ENCODE data around the gene LGI4. TPM values are rescaled to one million over a fixed set of nuclear protein-coding genes. Genes with fewer than 3 reads are reported as not detected.
A peak's percentile ranks its signal among the peaks of the same experiment; 100 is the strongest.

LGI4 gene
- total RNA-seq, 1 donor from 2014 or later, result 6.7 TPM

GRCh38 chr19:35107545-35107944 lies 27.3 kb downstream of the LGI4 start:
- H3K27me3 ChIP-seq, result no peaks in the 10 kb centered on the region
- intact Hi-C loops (cut with DNase I), result no loop called here
- H3K4me1 ChIP-seq, result no peaks in the 10 kb centered on the region
- no peaks in the 10 kb centered on the region for H3K9me3 ChIP-seq
- TF ChIP-seq, protein P1, sequence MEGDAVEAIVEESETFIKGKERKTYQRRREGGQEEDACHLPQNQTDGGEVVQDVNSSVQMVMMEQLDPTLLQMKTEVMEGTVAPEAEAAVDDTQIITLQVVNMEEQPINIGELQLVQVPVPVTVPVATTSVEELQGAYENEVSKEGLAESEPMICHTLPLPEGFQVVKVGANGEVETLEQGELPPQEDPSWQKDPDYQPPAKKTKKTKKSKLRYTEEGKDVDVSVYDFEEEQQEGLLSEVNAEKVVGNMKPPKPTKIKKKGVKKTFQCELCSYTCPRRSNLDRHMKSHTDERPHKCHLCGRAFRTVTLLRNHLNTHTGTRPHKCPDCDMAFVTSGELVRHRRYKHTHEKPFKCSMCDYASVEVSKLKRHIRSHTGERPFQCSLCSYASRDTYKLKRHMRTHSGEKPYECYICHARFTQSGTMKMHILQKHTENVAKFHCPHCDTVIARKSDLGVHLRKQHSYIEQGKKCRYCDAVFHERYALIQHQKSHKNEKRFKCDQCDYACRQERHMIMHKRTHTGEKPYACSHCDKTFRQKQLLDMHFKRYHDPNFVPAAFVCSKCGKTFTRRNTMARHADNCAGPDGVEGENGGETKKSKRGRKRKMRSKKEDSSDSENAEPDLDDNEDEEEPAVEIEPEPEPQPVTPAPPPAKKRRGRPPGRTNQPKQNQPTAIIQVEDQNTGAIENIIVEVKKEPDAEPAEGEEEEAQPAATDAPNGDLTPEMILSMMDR (IDR thresholded peaks at IDR 0.05), result no peak
- no peak overlapping the region for H3K4me3 ChIP-seq
- no peak overlapping the region for H3K27ac ChIP-seq
- DNase-seq (no peak), ATAC-seq (peak; percentile 64)
- no peaks in the 10 kb centered on the region for H3K36me3 ChIP-seq

DNA sequence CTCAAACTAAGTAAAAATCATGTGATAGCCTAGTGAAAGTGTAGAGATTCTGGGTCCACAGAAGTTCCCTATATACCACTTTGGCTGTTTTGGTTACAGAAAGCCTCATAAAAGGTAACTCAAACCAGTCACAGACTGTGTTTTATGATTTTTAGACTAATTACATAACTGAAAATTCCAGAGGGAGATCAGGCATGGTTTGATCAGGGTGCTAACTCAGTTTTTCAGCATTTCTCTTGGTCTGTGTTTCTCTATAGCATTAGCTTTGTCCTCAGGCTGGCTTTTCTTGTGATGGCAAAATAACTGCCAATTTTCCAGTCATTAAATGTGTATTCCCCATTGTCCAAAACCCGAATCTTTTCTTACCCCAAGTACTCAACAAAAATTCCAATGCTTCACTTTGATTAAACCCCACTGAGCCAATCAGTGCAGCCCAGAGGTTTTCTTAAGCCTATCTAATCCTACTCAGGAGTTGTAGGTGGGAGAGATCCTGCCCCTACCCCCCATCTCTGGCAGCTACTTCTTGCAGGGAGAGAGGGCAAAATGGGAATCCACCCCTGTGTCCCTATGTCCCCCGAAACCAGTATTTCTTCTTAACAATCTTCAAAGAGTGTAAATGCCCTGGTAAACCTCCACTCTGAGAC lies 27.8 kb downstream of the LGI4 start:
- H3K9me3 ChIP-seq, result no peaks in the 10 kb centered on the region
- no peak overlapping the region for H3K27ac ChIP-seq
- H3K4me3 ChIP-seq, result no peak overlapping the region
- intact Hi-C loops (cut with DNase I), result no loop called here
- TF ChIP-seq, protein P1 (IDR thresholded peaks at IDR 0.05), result no peak
- ATAC-seq (no peak), DNase-seq (no peak)
- H3K36me3 ChIP-seq, result no peaks in the 10 kb centered on the region
- no peaks in the 10 kb centered on the region for H3K27me3 ChIP-seq
- no peaks in the 10 kb centered on the region for H3K4me1 ChIP-seq

DNA sequence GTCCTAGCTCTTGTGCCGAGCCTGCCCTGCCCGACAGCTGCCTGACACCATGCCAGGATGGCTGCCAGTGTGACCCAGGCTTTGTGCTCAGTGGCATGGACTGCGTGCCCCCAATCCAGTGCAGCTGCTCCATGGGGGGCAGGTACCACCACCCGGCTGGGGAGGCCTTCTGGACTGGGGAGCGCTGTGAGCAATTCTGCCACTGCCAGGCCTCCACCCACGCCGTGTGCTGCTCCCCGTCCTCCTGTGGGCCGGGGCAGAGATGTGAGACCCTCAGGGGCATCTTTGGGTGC lies 28.6 kb downstream of the LGI4 start:
- H3K36me3 ChIP-seq, result no peaks in the 10 kb centered on the region
- intact Hi-C loops (cut with DNase I), result no loop called here
- no peaks in the 10 kb centered on the region for H3K9me3 ChIP-seq
- TF ChIP-seq, protein P1 (IDR thresholded peaks at IDR 0.05), result no peak
- no peaks in the 10 kb centered on the region for H3K27me3 ChIP-seq
- no peak for ATAC-seq
- H3K4me3 ChIP-seq, result no peak overlapping the region
- no peak overlapping the region for H3K27ac ChIP-seq
- no peaks in the 10 kb centered on the region for H3K4me1 ChIP-seq
- DNase-seq, result no peak

- H3K36me3 ChIP-seq, result no peaks in the 10 kb centered on the region
- H3K9me3 ChIP-seq, result no peaks in the 10 kb centered on the region
- no peaks in the 10 kb centered on the region for H3K4me1 ChIP-seq
- ATAC-seq (no peak), DNase-seq (no peak)
- no peak overlapping the region for H3K4me3 ChIP-seq
- no peaks in the 10 kb centered on the region for H3K27me3 ChIP-seq
- no peak overlapping the region for H3K27ac ChIP-seq
- intact Hi-C loops (cut with DNase I), result no loop called here
- TF ChIP-seq, protein P1 (IDR thresholded peaks at IDR 0.05), result no peak
Measured at GRCh38 chr19:35105411-35106290, 29.2 kb downstream of the LGI4 start.

GRCh38 chr19:35105047-35105410 lies 29.8 kb downstream of the LGI4 start:
- intact Hi-C loops (cut with DNase I), result no loop called here
- no peaks in the 10 kb centered on the region for H3K4me1 ChIP-seq
- TF ChIP-seq, protein P1 (IDR thresholded peaks at IDR 0.05), result no peak
- no peaks in the 10 kb centered on the region for H3K27me3 ChIP-seq
- no peak overlapping the region for H3K27ac ChIP-seq
- ATAC-seq (no peak), DNase-seq (no peak)
- H3K4me3 ChIP-seq, result no peak overlapping the region
- no peaks in the 10 kb centered on the region for H3K36me3 ChIP-seq
- H3K9me3 ChIP-seq, result no peaks in the 10 kb centered on the region

All from upper lobe of right lung (tissue), 1 donor.